Ishikawa (cell line): ENCODE results near the gene SYNC.

Experiments
- CEBPB ChIP-seq: IDR thresholded peaks from 2 replicates; pipeline ENCODE4 v1.6.1; 2012
- CREB1 ChIP-seq: IDR thresholded peaks from 2 replicates; pipeline ENCODE4 v1.6.1; 2012; ENCODE audit warnings: low read depth
- EGR1 ChIP-seq: IDR thresholded peaks from 2 replicates; pipeline ENCODE4 v1.6.1; 2012
- EP300 ChIP-seq: IDR thresholded peaks from 2 replicates; pipeline ENCODE4 v1.6.1; 2012; ENCODE audit warnings: borderline replicate concordance
- FOXM1 ChIP-seq: IDR thresholded peaks from 2 replicates; pipeline ENCODE4 v1.6.1; 2012; ENCODE audit warnings: low read depth, borderline replicate concordance
- NFIC ChIP-seq: IDR thresholded peaks from 2 replicates; pipeline ENCODE4 v1.6.1; 2012
- RAD21 ChIP-seq: IDR thresholded peaks from 2 replicates; pipeline ENCODE4 v1.6.1; 2012; ENCODE audit warnings: low read depth
- TAF1 ChIP-seq: IDR thresholded peaks from 2 replicates; pipeline ENCODE4 v1.6.1; 2012; ENCODE audit warnings: low read depth, mild to moderate bottlenecking
- TCF12 ChIP-seq: IDR thresholded peaks from 2 replicates; pipeline ENCODE4 v1.6.1; 2012; ENCODE audit warnings: low read depth
- TEAD4 ChIP-seq: IDR thresholded peaks from 2 replicates; pipeline ENCODE4 v1.6.1; 2012
- YY1 ChIP-seq: IDR thresholded peaks from 2 replicates; pipeline ENCODE4 v1.6.1; 2012; ENCODE audit warnings: low read depth
- ZBTB7A ChIP-seq: IDR thresholded peaks from 2 replicates; pipeline ENCODE4 v1.6.1; 2012; ENCODE audit warnings: low read depth
- TF ChIP-seq, protein P1 (sequence below): IDR thresholded peaks from 2 replicates; pipeline ENCODE4 v1.6.1; 2012
- TF ChIP-seq, protein P2 (sequence below): IDR thresholded peaks from 2 replicates; pipeline ENCODE4 v1.6.1; 2012; ENCODE audit warnings: low read depth, mild to moderate bottlenecking
- TF ChIP-seq, protein P3 (sequence below): IDR thresholded peaks from 2 replicates; pipeline ENCODE4 v1.6.1; 2012

The SYNC gene

DNA sequence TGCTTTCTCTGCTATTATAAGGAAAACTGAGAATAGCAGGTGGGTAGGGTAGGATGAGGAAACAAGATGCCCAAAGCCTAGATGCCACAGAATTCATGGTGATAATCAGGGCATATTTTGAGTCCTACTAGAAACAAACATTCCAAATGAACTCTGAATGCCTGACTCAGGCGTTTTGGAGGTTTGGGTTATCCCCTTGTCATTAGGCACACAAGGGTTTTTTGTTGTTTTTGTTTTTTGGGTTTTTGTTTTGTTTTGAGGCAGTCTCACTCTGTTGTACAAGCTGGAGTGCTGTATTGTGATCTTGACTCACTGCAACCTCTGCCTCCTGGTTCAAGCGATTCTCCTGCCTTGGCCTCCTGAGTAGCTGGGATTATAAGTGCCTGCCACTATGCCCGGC is 19.2 kb downstream of the SYNC start:
- no peak for TF ChIP-seq TEAD4
- TF ChIP-seq CEBPB: no peak
- TF ChIP-seq EP300: no peak

DNA sequence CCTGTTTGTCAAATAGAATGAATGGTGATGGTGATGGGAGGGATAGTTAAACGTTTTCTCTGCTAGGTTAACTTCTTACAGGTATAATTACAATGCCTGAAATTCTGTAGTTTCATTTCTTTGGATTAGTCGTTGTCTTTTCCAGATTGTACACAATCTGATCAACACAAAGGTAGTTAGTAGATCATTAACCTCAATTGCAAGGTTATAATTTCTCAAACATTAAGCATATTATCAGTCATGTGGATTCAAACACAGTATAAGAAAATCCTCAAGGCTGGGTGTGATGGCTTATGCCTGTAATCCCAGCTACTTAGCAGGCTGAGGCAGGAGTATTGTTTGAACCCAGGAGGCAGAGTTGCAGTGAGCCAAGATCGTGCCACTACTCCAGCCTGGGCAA is 20.6 kb downstream of the SYNC start:
- TF ChIP-seq ZBTB7A: no peak
- TF ChIP-seq TEAD4: no peak
- TF ChIP-seq EP300: no peak
- TF ChIP-seq, protein P1, sequence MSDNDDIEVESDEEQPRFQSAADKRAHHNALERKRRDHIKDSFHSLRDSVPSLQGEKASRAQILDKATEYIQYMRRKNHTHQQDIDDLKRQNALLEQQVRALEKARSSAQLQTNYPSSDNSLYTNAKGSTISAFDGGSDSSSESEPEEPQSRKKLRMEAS: no peak
- TF ChIP-seq CEBPB: no peak
- TF ChIP-seq FOXM1: no peak
- TF ChIP-seq TCF12: no peak
- TF ChIP-seq, protein P2, sequence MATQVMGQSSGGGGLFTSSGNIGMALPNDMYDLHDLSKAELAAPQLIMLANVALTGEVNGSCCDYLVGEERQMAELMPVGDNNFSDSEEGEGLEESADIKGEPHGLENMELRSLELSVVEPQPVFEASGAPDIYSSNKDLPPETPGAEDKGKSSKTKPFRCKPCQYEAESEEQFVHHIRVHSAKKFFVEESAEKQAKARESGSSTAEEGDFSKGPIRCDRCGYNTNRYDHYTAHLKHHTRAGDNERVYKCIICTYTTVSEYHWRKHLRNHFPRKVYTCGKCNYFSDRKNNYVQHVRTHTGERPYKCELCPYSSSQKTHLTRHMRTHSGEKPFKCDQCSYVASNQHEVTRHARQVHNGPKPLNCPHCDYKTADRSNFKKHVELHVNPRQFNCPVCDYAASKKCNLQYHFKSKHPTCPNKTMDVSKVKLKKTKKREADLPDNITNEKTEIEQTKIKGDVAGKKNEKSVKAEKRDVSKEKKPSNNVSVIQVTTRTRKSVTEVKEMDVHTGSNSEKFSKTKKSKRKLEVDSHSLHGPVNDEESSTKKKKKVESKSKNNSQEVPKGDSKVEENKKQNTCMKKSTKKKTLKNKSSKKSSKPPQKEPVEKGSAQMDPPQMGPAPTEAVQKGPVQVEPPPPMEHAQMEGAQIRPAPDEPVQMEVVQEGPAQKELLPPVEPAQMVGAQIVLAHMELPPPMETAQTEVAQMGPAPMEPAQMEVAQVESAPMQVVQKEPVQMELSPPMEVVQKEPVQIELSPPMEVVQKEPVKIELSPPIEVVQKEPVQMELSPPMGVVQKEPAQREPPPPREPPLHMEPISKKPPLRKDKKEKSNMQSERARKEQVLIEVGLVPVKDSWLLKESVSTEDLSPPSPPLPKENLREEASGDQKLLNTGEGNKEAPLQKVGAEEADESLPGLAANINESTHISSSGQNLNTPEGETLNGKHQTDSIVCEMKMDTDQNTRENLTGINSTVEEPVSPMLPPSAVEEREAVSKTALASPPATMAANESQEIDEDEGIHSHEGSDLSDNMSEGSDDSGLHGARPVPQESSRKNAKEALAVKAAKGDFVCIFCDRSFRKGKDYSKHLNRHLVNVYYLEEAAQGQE: no peak
- TF ChIP-seq TAF1: no peak

DNA sequence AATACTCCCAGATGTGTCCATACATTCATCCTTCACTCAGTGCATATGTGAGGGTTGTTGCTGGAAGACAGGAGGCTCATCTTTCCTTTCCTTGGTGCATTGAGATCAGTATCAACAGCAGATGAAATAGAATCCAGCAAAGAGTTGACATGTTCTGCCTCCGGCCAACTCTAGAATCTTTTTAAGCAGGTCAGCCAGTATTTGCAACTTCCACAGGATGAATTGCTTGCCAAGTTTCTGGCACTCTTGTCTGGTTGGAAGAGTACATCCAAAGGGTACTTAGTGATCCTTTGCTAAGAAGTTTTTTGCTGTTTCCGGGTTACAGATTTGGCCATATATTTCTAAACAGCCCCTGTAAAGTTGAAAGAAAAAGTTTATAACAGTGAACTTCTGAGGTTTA is 21.1 kb downstream of the SYNC start:
- TF ChIP-seq FOXM1: no peak
- TF ChIP-seq EGR1: no peak
- no peak for TF ChIP-seq TCF12
- TF ChIP-seq, protein P1: no peak
- TF ChIP-seq TEAD4: no peak
- TF ChIP-seq EP300: no peak
- TF ChIP-seq TAF1: no peak

DNA sequence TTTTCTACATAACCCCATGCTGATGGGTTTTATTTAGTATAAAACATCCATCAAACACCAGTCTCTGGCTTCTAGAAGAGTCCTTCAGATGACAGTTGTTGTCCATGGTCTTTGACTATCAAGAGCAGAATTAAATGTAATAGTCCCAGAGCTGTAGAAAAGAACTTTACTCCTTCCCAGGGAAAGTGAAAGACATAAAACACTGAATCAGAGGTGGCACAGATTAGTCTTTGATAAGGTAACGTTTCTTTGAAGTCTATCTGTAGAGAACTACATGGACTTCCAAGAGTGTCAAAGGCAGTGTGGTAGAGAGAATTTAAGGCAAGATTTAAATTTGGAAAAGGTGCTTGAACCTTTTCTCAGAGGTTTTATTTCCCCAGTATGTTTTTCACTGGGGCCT is 21.9 kb downstream of the SYNC start:
- TF ChIP-seq CEBPB (no peak), FOXM1 (no peak), RAD21 (no peak), TCF12 (no peak), ZBTB7A (no peak), EP300 (no peak)
- TF ChIP-seq, protein P3, sequence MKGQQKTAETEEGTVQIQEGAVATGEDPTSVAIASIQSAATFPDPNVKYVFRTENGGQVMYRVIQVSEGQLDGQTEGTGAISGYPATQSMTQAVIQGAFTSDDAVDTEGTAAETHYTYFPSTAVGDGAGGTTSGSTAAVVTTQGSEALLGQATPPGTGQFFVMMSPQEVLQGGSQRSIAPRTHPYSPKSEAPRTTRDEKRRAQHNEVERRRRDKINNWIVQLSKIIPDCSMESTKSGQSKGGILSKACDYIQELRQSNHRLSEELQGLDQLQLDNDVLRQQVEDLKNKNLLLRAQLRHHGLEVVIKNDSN: no peak
- TF ChIP-seq, protein P1: no peak
- TF ChIP-seq, protein P2: no peak

DNA sequence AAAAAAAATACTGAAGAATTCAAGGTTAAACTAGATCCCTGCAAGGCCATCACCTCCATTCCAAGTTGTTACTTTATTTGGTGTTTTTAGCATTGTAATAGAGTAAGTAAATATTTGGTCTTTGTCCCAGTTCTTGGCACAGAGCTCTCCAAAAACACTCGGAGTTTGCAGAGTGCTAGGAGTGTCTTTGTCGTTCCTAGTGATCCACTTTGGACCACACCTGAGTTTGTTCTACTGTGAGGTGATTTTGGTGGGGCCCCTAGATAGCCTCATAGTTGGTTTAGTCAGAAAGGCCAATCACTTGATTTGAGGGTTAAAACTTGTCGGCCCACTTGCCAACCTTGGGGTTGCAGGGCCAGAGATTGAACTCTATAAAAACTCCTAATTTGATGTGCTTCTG is 25.6 kb downstream of the SYNC start:
- TF ChIP-seq FOXM1 (no peak), TCF12 (no peak), TAF1 (no peak), TEAD4 (no peak), NFIC (no peak), EP300 (no peak), RAD21 (no peak), YY1 (no peak), EGR1 (no peak), CREB1 (no peak), CEBPB (no peak), ZBTB7A (no peak)
- TF ChIP-seq, protein P3: no peak
- TF ChIP-seq, protein P1: no peak
- TF ChIP-seq, protein P2: no peak
